B cell (primary cell): ENCODE results near the gene SPECC1L. TPM values are rescaled to one million over a fixed set of nuclear protein-coding genes. Genes with fewer than 3 reads are reported as not detected.

Experiments
- ATAC-seq: fragments of 200-7000 bp; cut with Tn5 transposase; one replicate; pipeline ENCODE4 v1.10.0; 2021; ENCODE audit warnings: low read depth, mild to moderate bottlenecking, moderate number of reproducible peaks, moderate library complexity
- CTCF ChIA-PET: fragments of 350-600 bp; sonication (Branson Sonifier 250); formaldehyde crosslinking; loops from one replicate; lab custom pipeline; 2021; ENCODE audit warnings: antibody characterized with exemption, inconsistent platforms; lab: Charles Lee
- POLR2A ChIA-PET: fragments of 350-600 bp; sonication (Branson Sonifier 250); formaldehyde crosslinking; loops from one replicate; lab custom pipeline; 2021; ENCODE audit warnings: antibody characterized with exemption; lab: Charles Lee
- DNase-seq: peaks from one replicate; pipeline ENCODE4 v3.0.0; 2013
- H2AFZ ChIP-seq: 2 replicates; pipeline ENCODE4 v1.6.1; 2012; ENCODE audit warnings: mild to moderate bottlenecking, low read depth, low read length; ENCODE audit not compliant: insufficient read depth, poor library complexity, severe bottlenecking
- H3K27ac ChIP-seq, 2 donors: 1 replicate in 1 of 2; 2 replicates in 1 of 2; pipeline ENCODE4 v1.5.1; 2012 to 2013; ENCODE audit warnings: low read length in 2 of 2, mild to moderate bottlenecking in 2 of 2, moderate library complexity in 1 of 2
- H3K27me3 ChIP-seq, 4 experiments: fragments of 200-600 bp in 1 of 4; sonication (generic) in 1 of 4; replicated peaks in 1 of 4; 1 replicate in 2 of 4; 2 replicates in 2 of 4; pipeline versions ENCODE4 v1.6.1 to v1.7.0; 2013 to 2016; ENCODE audit warnings: low read length in 3 of 4, mild to moderate bottlenecking in 2 of 4, mixed read lengths in 1 of 4, moderate library complexity in 1 of 4; ENCODE audit not compliant: insufficient read depth in 4 of 4, control insufficient read depth in 3 of 4; ENCODE audit errors: control extremely low read depth in 1 of 4
- H3K36me3 ChIP-seq, 2 experiments: replicated peaks in 1 of 2; 1 replicate in 1 of 2; 2 replicates in 1 of 2; pipeline versions ENCODE4 v1.6.1 to v1.7.1; 2013; ENCODE audit warnings: low read length in 1 of 2; ENCODE audit not compliant: insufficient read depth in 2 of 2, control insufficient read depth in 1 of 2; ENCODE audit errors: control extremely low read depth in 1 of 2, extremely low read depth in 1 of 2
- H3K4me1 ChIP-seq, 2 donors: fragments of 200-600 bp in 1 of 2; sonication (generic) in 1 of 2; 1 replicate in 1 of 2; 2 replicates in 1 of 2; pipeline versions ENCODE4 v1.5.1 to v1.6.1; 2013 to 2017; ENCODE audit warnings: low read length in 2 of 2; ENCODE audit not compliant: control insufficient read depth in 2 of 2, insufficient read depth in 2 of 2
- H3K4me2 ChIP-seq: replicated peaks from 2 replicates; pipeline ENCODE3; 2012; ENCODE audit warnings: mild to moderate bottlenecking, low read depth, low read length; ENCODE audit not compliant: poor library complexity, severe bottlenecking
- H3K4me3 ChIP-seq, 5 experiments: fragments of 200-600 bp in 1 of 5; sonication (generic) in 1 of 5; 1 replicate in 3 of 5; 2 replicates in 2 of 5; pipeline versions ENCODE4 v1.5.1 to v1.7.0; 2011 to 2016; ENCODE audit warnings: low read length in 4 of 5, mild to moderate bottlenecking in 4 of 5, low read depth in 2 of 5, control low read depth in 1 of 5, moderate library complexity in 1 of 5; ENCODE audit not compliant: insufficient read depth in 1 of 5; ENCODE audit errors: control extremely low read depth in 1 of 5, extremely low read depth in 1 of 5
- H3K79me2 ChIP-seq: fragments of 200-600 bp; sonication (generic); one replicate; pipeline ENCODE4 v1.6.0; 2016; ENCODE audit warnings: low read length; ENCODE audit not compliant: control insufficient read depth, insufficient read depth
- H3K9ac ChIP-seq: fragments of 200-600 bp; sonication (generic); 2 replicates; pipeline ENCODE4 v1.6.1; 2017; ENCODE audit warnings: mild to moderate bottlenecking, low read length, moderate library complexity
- H3K9me3 ChIP-seq, 3 donors: one replicate each; pipeline versions ENCODE4 v1.6.1 to v1.7.1; 2013; ENCODE audit warnings: low read length in 2 of 3; ENCODE audit not compliant: control insufficient read depth in 2 of 3, insufficient read depth in 1 of 3; ENCODE audit errors: control extremely low read depth in 1 of 3
- H4K20me1 ChIP-seq: 2 replicates; pipeline ENCODE4 v1.6.0; 2012; ENCODE audit warnings: mild to moderate bottlenecking, low read length; ENCODE audit not compliant: insufficient read depth, control insufficient read depth, poor library complexity, severe bottlenecking
- H3K27ac Mint-ChIP-seq: one replicate; pipeline ENCODE4 v1.8.0; 2021; ENCODE audit warnings: mixed read lengths
- H3K27me3 Mint-ChIP-seq: one replicate; pipeline ENCODE4 v1.8.0; 2021; ENCODE audit warnings: mixed read lengths
- H3K4me1 Mint-ChIP-seq: one replicate; pipeline ENCODE4 v1.8.0; 2021; ENCODE audit warnings: mixed read lengths
- H3K4me3 Mint-ChIP-seq: one replicate; pipeline ENCODE4 v1.8.0; 2021; ENCODE audit warnings: mixed read lengths
- H3K9me3 Mint-ChIP-seq: one replicate; pipeline ENCODE4 v1.8.0; 2022; ENCODE audit warnings: mixed read lengths; ENCODE audit not compliant: insufficient read depth
- EZH2 ChIP-seq: IDR thresholded peaks from 2 replicates; pipeline ENCODE4 v1.6.1; 2012; ENCODE audit warnings: borderline replicate concordance, low read depth, mild to moderate bottlenecking, moderate library complexity, low read length; ENCODE audit not compliant: insufficient read depth, poor library complexity, severe bottlenecking
- WGBS: methylation state at CpG from one replicate; pipeline ENCODE4 v1.1.5; 2013; ENCODE audit warnings: missing lambda C conversion rate; ENCODE audit not compliant: insufficient coverage; 5-methylcytosine and 5-hydroxymethylcytosine counted together
- intact Hi-C: fragments of 100-400 bp; cut with micrococcal nuclease; formaldehyde crosslinking; loops from one replicate; pipeline ENCODE4 v1.10.0; 2022
- polyA plus RNA-seq: library from polyadenylated mRNA; depleted of rRNA; stranded (reverse); fragments of >200 nt; gene quantifications from 2 replicates; pipeline ENCODE4 v1.2.3, GENCODE V29; 2012
- total RNA-seq, 2 donors: library from RNA; stranded (reverse); fragments of 120-200 nt in 1 of 2; gene quantifications; 1 replicate in 1 of 2; 2 replicates in 1 of 2; pipeline versions ENCODE4 v1.2.3 to v1.2.4, GENCODE V29; 2013 to 2022
- TF ChIP-seq, protein P1 (sequence below): fragments of 200-600 bp; IDR thresholded peaks from one replicate; pipeline ENCODE4 v1.8.0; 2022; ENCODE audit warnings: antibody characterized with exemption, mild to moderate bottlenecking

Gene SPECC1L
- total and polyA plus RNA-seq, 2 donors (not counting 1 experiment from before 2014, with no cell fraction given): 14.4 to 85.3 TPM

DNA sequence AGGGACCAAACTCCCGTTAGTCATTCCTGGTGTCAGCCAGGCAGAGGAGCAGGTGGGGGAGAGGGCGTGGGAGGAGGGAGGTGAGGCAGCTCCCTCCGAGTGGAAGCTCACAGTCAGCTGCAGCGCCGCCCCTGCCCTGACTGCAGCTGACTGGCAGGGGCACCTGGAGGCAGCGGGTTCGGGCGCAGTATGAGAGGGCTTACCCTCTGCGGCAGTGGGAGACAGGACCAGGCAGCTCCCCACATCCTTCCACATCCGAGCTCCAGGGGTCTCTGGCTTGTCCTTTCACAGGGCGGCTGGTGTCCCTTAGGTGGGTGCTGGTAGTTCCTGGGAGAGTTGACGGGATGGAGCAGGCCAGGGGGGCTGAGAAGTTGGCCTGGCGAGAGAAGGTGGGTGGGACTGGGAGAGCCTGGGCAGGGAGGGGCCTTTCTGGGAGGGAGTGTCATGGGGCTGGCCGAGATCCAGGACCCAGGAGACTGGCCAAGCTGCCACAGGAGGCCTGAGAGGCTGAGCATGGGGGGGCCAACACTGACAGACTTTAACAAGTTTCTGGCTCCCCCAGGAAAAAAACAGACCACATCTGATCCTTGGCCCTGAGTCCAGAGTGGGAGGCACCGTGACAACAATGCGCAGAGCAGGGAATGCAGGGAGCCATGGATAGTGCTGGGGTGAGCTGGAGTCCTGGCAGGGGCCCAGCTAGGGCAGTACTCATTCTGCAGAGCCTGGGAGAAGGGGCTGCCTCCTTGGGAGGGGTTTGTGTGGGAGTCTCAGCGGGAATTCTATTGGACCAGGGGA lies 161.6 kb downstream of the SPECC1L start:
- intact Hi-C loops: loop anchor here (10.0 kb wide), 2 partner anchors 597 to 1133 kb away; partner anchors contain the start of genes DERL3 and GRK3
- DNase-seq: no peak

More for the DNA sequence above, 161.6 kb downstream of the SPECC1L start:
- peak overlapping the region; percentile 78 for H3K4me2 ChIP-seq
- H3K9ac ChIP-seq: no peak overlapping the region
- peaks cover 97% of the 10 kb centered on the region for H3K4me1 Mint-ChIP-seq
- H3K9me3 ChIP-seq: no peaks in the 10 kb centered on the region
- ATAC-seq: no peak
- H3K4me3 Mint-ChIP-seq: peak overlapping the region; percentile 61
- H3K27me3 ChIP-seq: no peaks in the 10 kb centered on the region
- POLR2A ChIA-PET: interaction anchor here (0.6 kb wide), 1 partner anchor 51 kb away, joined by 3 read pairs; no protein-coding TSS in a partner anchor
- H3K4me1 ChIP-seq: peaks cover 94 to 100% of the 10 kb centered on the region in 2 donors
- peaks cover 0 to 16% of the 10 kb centered on the region in 2 experiments for H3K36me3 ChIP-seq
- peak overlapping the region; percentile 29 to 98 for H3K27ac ChIP-seq
- WGBS: 80% methylated on average over 16 of the region's 17 CpGs
- no peak overlapping the region for H2AFZ ChIP-seq
- TF ChIP-seq EZH2: no peak
- TF ChIP-seq, protein P1, sequence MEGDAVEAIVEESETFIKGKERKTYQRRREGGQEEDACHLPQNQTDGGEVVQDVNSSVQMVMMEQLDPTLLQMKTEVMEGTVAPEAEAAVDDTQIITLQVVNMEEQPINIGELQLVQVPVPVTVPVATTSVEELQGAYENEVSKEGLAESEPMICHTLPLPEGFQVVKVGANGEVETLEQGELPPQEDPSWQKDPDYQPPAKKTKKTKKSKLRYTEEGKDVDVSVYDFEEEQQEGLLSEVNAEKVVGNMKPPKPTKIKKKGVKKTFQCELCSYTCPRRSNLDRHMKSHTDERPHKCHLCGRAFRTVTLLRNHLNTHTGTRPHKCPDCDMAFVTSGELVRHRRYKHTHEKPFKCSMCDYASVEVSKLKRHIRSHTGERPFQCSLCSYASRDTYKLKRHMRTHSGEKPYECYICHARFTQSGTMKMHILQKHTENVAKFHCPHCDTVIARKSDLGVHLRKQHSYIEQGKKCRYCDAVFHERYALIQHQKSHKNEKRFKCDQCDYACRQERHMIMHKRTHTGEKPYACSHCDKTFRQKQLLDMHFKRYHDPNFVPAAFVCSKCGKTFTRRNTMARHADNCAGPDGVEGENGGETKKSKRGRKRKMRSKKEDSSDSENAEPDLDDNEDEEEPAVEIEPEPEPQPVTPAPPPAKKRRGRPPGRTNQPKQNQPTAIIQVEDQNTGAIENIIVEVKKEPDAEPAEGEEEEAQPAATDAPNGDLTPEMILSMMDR: no peak
- H3K79me2 ChIP-seq: peaks cover 86% of the 10 kb centered on the region
- H3K27me3 Mint-ChIP-seq: no peaks in the 10 kb centered on the region
- H3K9me3 Mint-ChIP-seq: no peaks in the 10 kb centered on the region
- CTCF ChIA-PET: interaction anchor here (1.5 to 8.3 kb wide), 3 partner anchors 8 to 93 kb away, joined by 5 to 147 read pairs (median 6); partner anchors contain the start of gene ADORA2A
- no peak overlapping the region for H3K4me3 ChIP-seq
- H3K27ac Mint-ChIP-seq: peak overlapping the region; percentile 87
- no peaks in the 10 kb centered on the region for H4K20me1 ChIP-seq
